ENCODE results near the gene POLR2C. TPM values are rescaled to one million over a fixed set of nuclear protein-coding genes. Genes with fewer than 3 reads are reported as not detected.
A peak's percentile ranks its signal among the peaks of the same experiment; 100 is the strongest.

The POLR2C gene
- total and polyA plus RNA-seq, 2 of the 13 experiments (the other 11 are each of a cell fraction or from before 2014, with no cell fraction given): 104 to 216 TPM

DNA sequence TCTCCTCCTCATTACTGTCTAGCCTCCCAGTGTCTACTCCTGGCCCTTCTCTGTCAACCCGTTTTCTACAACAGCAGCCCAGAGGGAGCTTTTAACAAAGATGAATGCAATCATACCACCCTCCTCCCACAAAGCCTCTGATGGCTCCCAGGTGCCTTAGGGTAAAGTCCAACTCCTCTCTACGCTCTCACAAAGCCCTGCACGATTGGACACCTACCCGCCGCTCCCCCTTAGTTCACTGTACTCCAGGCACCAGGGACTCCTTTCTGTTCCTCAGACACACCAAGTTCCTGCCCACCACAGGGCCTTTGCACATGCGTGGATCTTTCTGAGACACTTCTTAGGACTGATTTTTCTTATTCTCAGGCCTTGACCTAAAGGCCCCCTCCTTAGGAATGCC, 56.4 kb downstream of the POLR2C start:
- POLR2A ChIA-PET: interaction anchor here (0.6 to 3.0 kb wide), 7 partner anchors 36 to 219 kb away, joined by 3 to 16 read pairs (median 8); partner anchors contain the start of genes CIAPIN1, COQ9 and POLR2C
- WGBS (ENCODE audit: low lambda C conversion rate): 30% methylated on average over 6 of the region's 6 CpGs
- Histone ChIP-seq H3K27ac (ENCODE audit: extremely low read length, insufficient read depth, low read length) (no peak overlapping the region), H3K4me2 (ENCODE audit: low read depth, low read length) (peak overlapping the region; percentile 4; the same call in 1 of the 2 replicates), H4K20me1 (ENCODE audit: insufficient read depth, low read length) (no peaks in the 10 kb centered on the region), H3K9ac (ENCODE audit: insufficient read depth, low read depth, low read length) (no peak overlapping the region), H3K27me3 (ENCODE audit: control insufficient read depth in 1 of 2, insufficient read depth in 2 of 2, low read length in 2 of 2) (no peaks in the 10 kb centered on the region), H3K4me1 (ENCODE audit: insufficient read depth, low read length) (peaks cover 18% of the 10 kb centered on the region), H3K36me3 (replicated peaks in 1 of 2; ENCODE audit: control insufficient read depth in 1 of 2, insufficient read depth in 2 of 2, low read length in 2 of 2) (no peaks in the 10 kb centered on the region), H3K4me3 (replicated peaks in 1 of 3; ENCODE audit: insufficient read depth in 1 of 3, low read depth in 2 of 3, low read length in 3 of 3) (no peak overlapping the region), H3K9me3 (ENCODE audit: low read length) (no peaks in the 10 kb centered on the region), H3K79me2 (ENCODE audit: insufficient read depth, low read length) (no peaks in the 10 kb centered on the region), H2AFZ (ENCODE audit: low read length) (no peak overlapping the region)
- BruUV-seq (replicated peaks): no TSS peak
- peak; percentile 46 for ATAC-seq
- in situ Hi-C loops (cut with HindIII; ENCODE audit: extremely low pct_ligation_motif_present, low pct_unique_long_range_greater_than_20kb) (loop anchor here (5.0 kb wide), 3 partner anchors 42 to 217 kb away; no protein-coding TSS in a partner anchor), intact Hi-C loops (cut with micrococcal nuclease; ENCODE audit: unreplicated experiment) (loop anchor here (1.0 kb wide), 5 partner anchors 43 to 219 kb away; partner anchors contain the start of gene POLR2C)
- DNase-seq (ENCODE audit: low spot score): peak; percentile 41
- FAIRE-seq: no peak
- CTCF ChIA-PET (ENCODE audit: low intra/inter-chr PET ratio, low total read pairs): interaction anchor here (1.0 to 4.3 kb wide), 6 partner anchors 42 to 219 kb away, joined by 3 to 78 read pairs (median 11); partner anchors contain the start of gene POLR2C
- no peak for TF ChIP-seq CENPX (CRISPR knock-in tag; IDR thresholded peaks at IDR 0.05)
- no peak for TF ChIP-seq JUND (CRISPR knock-in tag; IDR thresholded peaks at IDR 0.05)
- TF ChIP-seq NFKB2 (CRISPR knock-in tag; IDR thresholded peaks at IDR 0.05; ENCODE audit: borderline replicate concordance): no peak
- TF ChIP-seq NR2C2 (CRISPR knock-in tag; IDR thresholded peaks at IDR 0.05; ENCODE audit: borderline replicate concordance): no peak
- TF ChIP-seq, protein P1, sequence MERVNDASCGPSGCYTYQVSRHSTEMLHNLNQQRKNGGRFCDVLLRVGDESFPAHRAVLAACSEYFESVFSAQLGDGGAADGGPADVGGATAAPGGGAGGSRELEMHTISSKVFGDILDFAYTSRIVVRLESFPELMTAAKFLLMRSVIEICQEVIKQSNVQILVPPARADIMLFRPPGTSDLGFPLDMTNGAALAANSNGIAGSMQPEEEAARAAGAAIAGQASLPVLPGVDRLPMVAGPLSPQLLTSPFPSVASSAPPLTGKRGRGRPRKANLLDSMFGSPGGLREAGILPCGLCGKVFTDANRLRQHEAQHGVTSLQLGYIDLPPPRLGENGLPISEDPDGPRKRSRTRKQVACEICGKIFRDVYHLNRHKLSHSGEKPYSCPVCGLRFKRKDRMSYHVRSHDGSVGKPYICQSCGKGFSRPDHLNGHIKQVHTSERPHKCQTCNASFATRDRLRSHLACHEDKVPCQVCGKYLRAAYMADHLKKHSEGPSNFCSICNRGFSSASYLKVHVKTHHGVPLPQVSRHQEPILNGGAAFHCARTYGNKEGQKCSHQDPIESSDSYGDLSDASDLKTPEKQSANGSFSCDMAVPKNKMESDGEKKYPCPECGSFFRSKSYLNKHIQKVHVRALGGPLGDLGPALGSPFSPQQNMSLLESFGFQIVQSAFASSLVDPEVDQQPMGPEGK (CRISPR knock-in tag; IDR thresholded peaks at IDR 0.05): no peak
- peak; percentile 18; the same call in 1 of the 2 replicates for TF ChIP-seq ZFX (CRISPR knock-in tag; IDR thresholded peaks at IDR 0.05; ENCODE audit: low read depth)
- TF ChIP-seq ZNF124 (CRISPR knock-in tag; IDR thresholded peaks at IDR 0.05): no peak
- TF ChIP-seq, protein P2, sequence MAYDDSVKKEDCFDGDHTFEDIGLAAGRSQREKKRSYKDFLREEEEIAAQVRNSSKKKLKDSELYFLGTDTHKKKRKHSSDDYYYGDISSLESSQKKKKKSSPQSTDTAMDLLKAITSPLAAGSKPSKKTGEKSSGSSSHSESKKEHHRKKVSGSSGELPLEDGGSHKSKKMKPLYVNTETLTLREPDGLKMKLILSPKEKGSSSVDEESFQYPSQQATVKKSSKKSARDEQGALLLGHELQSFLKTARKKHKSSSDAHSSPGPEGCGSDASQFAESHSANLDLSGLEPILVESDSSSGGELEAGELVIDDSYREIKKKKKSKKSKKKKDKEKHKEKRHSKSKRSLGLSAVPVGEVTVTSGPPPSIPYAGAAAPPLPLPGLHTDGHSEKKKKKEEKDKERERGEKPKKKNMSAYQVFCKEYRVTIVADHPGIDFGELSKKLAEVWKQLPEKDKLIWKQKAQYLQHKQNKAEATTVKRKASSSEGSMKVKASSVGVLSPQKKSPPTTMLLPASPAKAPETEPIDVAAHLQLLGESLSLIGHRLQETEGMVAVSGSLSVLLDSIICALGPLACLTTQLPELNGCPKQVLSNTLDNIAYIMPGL (CRISPR knock-in tag; IDR thresholded peaks at IDR 0.05; ENCODE audit: borderline replicate concordance in 1 of 2, low read depth in 1 of 2): 0 out of 4 replicates have a peak, but pooled peaks of 1 of the 2 experiments have one; percentile 2
- TF ChIP-seq, protein P3, sequence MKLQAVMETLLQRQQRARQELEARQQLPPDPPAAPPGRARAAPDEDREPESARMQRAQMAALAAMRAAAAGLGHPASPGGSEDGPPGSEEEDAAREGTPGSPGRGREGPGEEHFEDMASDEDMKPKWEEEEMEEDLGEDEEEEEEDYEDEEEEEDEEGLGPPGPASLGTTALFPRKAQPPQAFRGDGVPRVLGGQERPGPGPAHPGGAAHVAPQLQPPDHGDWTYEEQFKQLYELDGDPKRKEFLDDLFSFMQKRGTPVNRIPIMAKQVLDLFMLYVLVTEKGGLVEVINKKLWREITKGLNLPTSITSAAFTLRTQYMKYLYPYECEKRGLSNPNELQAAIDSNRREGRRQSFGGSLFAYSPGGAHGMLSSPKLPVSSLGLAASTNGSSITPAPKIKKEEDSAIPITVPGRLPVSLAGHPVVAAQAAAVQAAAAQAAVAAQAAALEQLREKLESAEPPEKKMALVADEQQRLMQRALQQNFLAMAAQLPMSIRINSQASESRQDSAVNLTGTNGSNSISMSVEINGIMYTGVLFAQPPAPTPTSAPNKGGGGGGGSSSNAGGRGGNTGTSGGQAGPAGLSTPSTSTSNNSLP (IDR thresholded peaks at IDR 0.05; ENCODE audit: low read depth, low read length): no peak
- TF ChIP-seq ZNF557 (CRISPR knock-in tag; IDR thresholded peaks at IDR 0.05): no peak
- TF ChIP-seq, protein P4, sequence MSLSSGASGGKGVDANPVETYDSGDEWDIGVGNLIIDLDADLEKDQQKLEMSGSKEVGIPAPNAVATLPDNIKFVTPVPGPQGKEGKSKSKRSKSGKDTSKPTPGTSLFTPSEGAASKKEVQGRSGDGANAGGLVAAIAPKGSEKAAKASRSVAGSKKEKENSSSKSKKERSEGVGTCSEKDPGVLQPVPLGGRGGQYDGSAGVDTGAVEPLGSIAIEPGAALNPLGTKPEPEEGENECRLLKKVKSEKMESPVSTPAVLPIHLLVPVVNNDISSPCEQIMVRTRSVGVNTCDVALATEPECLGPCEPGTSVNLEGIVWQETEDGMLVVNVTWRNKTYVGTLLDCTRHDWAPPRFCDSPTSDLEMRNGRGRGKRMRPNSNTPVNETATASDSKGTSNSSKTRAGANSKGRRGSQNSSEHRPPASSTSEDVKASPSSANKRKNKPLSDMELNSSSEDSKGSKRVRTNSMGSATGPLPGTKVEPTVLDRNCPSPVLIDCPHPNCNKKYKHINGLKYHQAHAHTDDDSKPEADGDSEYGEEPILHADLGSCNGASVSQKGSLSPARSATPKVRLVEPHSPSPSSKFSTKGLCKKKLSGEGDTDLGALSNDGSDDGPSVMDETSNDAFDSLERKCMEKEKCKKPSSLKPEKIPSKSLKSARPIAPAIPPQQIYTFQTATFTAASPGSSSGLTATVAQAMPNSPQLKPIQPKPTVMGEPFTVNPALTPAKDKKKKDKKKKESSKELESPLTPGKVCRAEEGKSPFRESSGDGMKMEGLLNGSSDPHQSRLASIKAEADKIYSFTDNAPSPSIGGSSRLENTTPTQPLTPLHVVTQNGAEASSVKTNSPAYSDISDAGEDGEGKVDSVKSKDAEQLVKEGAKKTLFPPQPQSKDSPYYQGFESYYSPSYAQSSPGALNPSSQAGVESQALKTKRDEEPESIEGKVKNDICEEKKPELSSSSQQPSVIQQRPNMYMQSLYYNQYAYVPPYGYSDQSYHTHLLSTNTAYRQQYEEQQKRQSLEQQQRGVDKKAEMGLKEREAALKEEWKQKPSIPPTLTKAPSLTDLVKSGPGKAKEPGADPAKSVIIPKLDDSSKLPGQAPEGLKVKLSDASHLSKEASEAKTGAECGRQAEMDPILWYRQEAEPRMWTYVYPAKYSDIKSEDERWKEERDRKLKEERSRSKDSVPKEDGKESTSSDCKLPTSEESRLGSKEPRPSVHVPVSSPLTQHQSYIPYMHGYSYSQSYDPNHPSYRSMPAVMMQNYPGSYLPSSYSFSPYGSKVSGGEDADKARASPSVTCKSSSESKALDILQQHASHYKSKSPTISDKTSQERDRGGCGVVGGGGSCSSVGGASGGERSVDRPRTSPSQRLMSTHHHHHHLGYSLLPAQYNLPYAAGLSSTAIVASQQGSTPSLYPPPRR (CRISPR knock-in tag; IDR thresholded peaks at IDR 0.05; ENCODE audit: borderline replicate concordance): no peak
- no peak for TF ChIP-seq NFATC3 (CRISPR knock-in tag; IDR thresholded peaks at IDR 0.05)
